OCI-LY1 (cell line): ENCODE data around the gene CFAP46.

Experiments
- H2AFZ ChIP-seq: fragments of 200-600 bp; sonication (generic), shearing (Covaris generic); 2 replicates; pipeline ENCODE4 v1.6.0; 2014; ENCODE audit warnings: antibody characterized with exemption, mild to moderate bottlenecking, low read length
- H3F3A ChIP-seq: fragments of 200-600 bp; sonication (generic), shearing (Covaris generic); 2 replicates; pipeline ENCODE4 v1.6.0; 2014; ENCODE audit warnings: mild to moderate bottlenecking, antibody characterized with exemption, low read length, moderate library complexity; ENCODE audit not compliant: insufficient read depth
- H3K27ac ChIP-seq: fragments of 200-600 bp; sonication (generic); 2 replicates; pipeline ENCODE4 v1.5.1; 2014; ENCODE audit warnings: low read length, mixed run types, mild to moderate bottlenecking, low read depth; ENCODE audit not compliant: poor library complexity, severe bottlenecking
- H3K27me3 ChIP-seq: fragments of 200-600 bp; sonication (generic); 2 replicates; pipeline ENCODE4 v1.6.0; 2014; ENCODE audit warnings: antibody characterized with exemption, mild to moderate bottlenecking, low read length, moderate library complexity; ENCODE audit not compliant: insufficient read depth
- H3K36me3 ChIP-seq: fragments of 200-600 bp; sonication (generic); 2 replicates; pipeline ENCODE4 v1.6.1; 2014; ENCODE audit warnings: mild to moderate bottlenecking, antibody characterized with exemption, low read length, moderate library complexity, mixed read lengths; ENCODE audit not compliant: insufficient read depth
- H3K4me1 ChIP-seq: fragments of 200-600 bp; sonication (generic); 2 replicates; pipeline ENCODE4 v1.5.1; 2014; ENCODE audit warnings: mild to moderate bottlenecking, low read length, moderate library complexity; ENCODE audit not compliant: insufficient read depth, severe bottlenecking
- H3K4me2 ChIP-seq: fragments of 200-600 bp; sonication (generic), shearing (Covaris generic); 2 replicates; pipeline ENCODE4 v1.6.1; 2014; ENCODE audit warnings: low read length
- H3K4me3 ChIP-seq: fragments of 200-600 bp; sonication (generic); 2 replicates; pipeline ENCODE4 v1.5.1; 2014; ENCODE audit warnings: low read length, low read depth, mild to moderate bottlenecking, mixed read lengths; ENCODE audit not compliant: poor library complexity, severe bottlenecking
- H3K79me2 ChIP-seq: fragments of 200-600 bp; shearing (Covaris generic); 2 replicates; pipeline ENCODE4 v1.6.1; 2016; ENCODE audit warnings: mixed run types, low read length, mixed read lengths; ENCODE audit not compliant: insufficient read depth
- H3K9ac ChIP-seq: fragments of 200-600 bp; sonication (generic), shearing (Covaris generic); 2 replicates; pipeline ENCODE4 v1.6.1; 2014; ENCODE audit warnings: mild to moderate bottlenecking, low read length, mixed read lengths
- H3K9me2 ChIP-seq: fragments of 200-600 bp; sonication (generic), shearing (Covaris generic); 2 replicates; pipeline ENCODE4 v1.6.1; 2014; ENCODE audit warnings: low read depth, mild to moderate bottlenecking, low read length, mixed read lengths
- H3K9me3 ChIP-seq: fragments of 200-600 bp; shearing (Covaris generic); 2 replicates; pipeline ENCODE4 v1.6.1; 2014; ENCODE audit warnings: low read length, mixed read lengths
- H4K20me1 ChIP-seq: fragments of 200-600 bp; sonication (generic), shearing (Covaris generic); 2 replicates; pipeline ENCODE4 v1.6.0; 2016; ENCODE audit warnings: mild to moderate bottlenecking, low read length; ENCODE audit not compliant: insufficient read depth
- EZH2 ChIP-seq: fragments of 200-600 bp; sonication (generic), shearing (Covaris generic); IDR thresholded peaks from 2 replicates; pipeline ENCODE4 v1.8.0; 2017; ENCODE audit warnings: borderline replicate concordance, mixed run types, mild to moderate bottlenecking, antibody characterized with exemption, low read length, moderate library complexity, mixed read lengths
- TF ChIP-seq, protein P1 (sequence below): fragments of 200-600 bp; sonication (generic), shearing (Covaris generic); IDR thresholded peaks from 2 replicates; pipeline ENCODE4 v1.5.1; 2017; ENCODE audit warnings: mild to moderate bottlenecking, antibody characterized with exemption, low read length, moderate library complexity, mixed read lengths

The CFAP46 gene

DNA sequence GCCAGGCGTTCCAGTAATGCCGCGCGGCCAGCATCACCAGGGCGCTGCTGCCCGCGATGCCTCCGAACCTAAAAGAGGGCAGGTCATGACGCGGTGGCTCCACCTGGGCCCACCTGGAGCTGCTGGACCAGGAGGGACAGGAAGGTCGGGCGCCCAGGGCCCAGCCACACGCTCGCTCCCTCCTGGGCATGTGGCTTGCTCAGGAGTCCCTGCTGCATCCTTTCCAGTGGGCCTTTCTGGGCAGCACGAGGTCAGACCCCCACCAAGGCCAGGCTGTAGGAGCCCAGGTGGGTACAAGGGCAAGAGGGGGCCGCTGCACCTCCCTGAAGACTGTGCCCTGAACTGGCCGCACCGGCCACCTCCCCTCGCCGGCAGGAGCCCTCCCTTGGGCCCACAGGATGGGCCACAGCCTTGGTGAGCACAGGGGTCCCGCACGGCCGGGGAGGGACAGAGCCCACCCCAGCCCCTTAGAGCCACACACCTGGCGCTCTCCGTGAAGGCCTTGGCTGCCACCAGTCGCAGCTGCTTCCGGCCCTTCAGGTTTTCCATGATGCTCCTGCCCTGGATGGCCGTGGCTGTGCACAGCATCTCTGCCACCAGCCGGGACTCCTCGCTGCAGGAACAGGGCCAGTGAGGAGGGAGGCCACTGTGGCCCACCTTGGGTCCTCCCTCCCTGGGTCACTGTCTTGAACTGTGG is 43.2 kb downstream of the CFAP46 start:
- Histone ChIP-seq H3K4me1 (no peaks in the 10 kb centered on the region), H2AFZ (no peak overlapping the region), H3K9me2 (no peaks in the 10 kb centered on the region), H3K27ac (no peak overlapping the region), H3K9me3 (no peaks in the 10 kb centered on the region), H3K27me3 (no peaks in the 10 kb centered on the region), H3K4me3 (no peak overlapping the region), H3F3A (no peaks in the 10 kb centered on the region), H3K36me3 (no peaks in the 10 kb centered on the region), H3K9ac (no peak overlapping the region), H3K4me2 (no peak overlapping the region), H3K79me2 (no peaks in the 10 kb centered on the region), H4K20me1 (no peaks in the 10 kb centered on the region)
- TF ChIP-seq, protein P1, sequence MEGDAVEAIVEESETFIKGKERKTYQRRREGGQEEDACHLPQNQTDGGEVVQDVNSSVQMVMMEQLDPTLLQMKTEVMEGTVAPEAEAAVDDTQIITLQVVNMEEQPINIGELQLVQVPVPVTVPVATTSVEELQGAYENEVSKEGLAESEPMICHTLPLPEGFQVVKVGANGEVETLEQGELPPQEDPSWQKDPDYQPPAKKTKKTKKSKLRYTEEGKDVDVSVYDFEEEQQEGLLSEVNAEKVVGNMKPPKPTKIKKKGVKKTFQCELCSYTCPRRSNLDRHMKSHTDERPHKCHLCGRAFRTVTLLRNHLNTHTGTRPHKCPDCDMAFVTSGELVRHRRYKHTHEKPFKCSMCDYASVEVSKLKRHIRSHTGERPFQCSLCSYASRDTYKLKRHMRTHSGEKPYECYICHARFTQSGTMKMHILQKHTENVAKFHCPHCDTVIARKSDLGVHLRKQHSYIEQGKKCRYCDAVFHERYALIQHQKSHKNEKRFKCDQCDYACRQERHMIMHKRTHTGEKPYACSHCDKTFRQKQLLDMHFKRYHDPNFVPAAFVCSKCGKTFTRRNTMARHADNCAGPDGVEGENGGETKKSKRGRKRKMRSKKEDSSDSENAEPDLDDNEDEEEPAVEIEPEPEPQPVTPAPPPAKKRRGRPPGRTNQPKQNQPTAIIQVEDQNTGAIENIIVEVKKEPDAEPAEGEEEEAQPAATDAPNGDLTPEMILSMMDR = no peak
- TF ChIP-seq EZH2 = no peak

DNA sequence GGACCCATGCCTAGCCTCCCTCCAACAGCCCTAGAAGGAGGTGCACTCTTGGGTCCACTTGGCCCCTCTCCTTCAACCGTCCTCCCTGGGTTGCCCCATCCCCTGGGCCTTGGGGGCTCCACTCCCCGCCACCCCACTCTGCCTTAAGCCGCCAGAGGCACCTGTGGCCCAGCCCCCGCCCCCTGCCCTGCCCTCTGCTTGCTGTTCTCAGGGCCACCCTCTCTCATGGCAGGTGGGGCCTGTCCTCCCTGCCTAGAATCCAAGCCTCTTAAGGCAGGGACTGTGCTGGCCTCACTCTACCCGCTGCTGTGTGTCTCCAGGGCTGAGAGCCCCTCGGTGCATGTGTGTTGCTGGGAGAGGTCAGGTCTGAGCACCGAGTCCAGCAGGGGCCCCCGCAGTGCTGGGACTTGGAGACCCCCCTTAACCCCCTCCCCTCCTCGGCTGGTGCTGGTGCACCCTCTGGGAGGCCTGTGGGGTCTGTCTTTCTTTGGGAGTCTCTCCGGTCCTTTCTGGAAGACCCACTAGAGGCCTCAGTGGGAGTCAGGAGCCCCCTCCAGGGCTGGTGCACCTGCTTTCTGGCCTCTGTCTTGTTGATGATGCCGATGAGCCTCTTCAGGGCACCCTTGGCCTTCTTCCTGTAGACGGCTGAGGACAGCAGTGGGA is 43.8 kb downstream of the CFAP46 start:
- Histone ChIP-seq H3K4me2 (no peak overlapping the region), H2AFZ (no peak overlapping the region), H3K9me2 (no peaks in the 10 kb centered on the region), H3K9ac (no peak overlapping the region), H3K27me3 (no peaks in the 10 kb centered on the region), H3K4me1 (no peaks in the 10 kb centered on the region), H3F3A (no peaks in the 10 kb centered on the region), H3K4me3 (no peak overlapping the region), H3K36me3 (no peaks in the 10 kb centered on the region), H3K27ac (no peak overlapping the region), H3K79me2 (no peaks in the 10 kb centered on the region), H3K9me3 (no peaks in the 10 kb centered on the region), H4K20me1 (no peaks in the 10 kb centered on the region)
- TF ChIP-seq EZH2 = no peak
- TF ChIP-seq, protein P1 = no peak

DNA sequence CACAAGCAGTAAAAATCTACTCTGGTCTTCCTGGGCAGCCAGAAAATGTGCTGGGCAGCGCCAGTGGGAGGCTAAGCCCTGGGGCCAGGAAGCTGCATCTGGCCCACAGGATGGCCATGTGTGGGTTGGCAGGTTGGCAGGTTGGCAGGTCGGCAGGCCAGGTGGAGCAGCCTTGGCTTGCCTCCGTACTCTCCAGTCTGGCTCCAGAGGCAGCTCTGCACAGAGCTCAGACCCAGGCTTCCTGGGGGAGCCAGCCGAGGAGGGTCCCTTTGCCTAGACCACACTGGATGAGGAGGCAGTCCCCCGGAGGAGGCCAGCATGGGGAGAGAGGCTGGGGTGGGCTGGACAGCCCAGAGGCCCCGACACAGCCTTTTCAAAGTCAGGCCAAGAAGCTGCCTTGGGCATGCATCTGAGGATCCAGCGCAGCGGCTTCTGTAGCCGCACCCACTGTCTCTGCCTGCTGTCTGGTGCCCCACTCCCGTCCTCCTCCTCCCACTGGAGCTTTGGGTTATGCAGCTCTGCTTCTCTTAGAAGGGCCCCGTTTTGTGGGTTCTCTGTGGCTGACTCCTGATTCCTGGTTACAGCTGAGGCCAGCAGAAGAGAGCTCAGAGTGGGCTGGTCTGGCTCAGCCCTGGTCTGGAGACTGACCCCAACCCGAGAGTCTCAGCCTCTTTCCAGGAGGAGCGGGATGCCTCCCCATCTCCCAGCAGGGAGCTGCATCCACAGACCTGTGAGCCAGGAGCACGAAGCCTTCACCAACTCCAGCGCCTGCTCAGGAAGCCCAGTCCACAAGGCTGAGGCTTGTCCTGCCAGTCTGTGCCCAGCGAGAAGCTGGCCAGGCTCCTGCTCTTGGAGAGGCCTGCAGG is 44.6 kb downstream of the CFAP46 start:
- Histone ChIP-seq H3K4me3 (no peak overlapping the region), H3K9me2 (no peaks in the 10 kb centered on the region), H3K9ac (no peak overlapping the region), H3K27me3 (no peaks in the 10 kb centered on the region), H4K20me1 (no peaks in the 10 kb centered on the region), H2AFZ (no peak overlapping the region), H3K4me2 (no peak overlapping the region), H3K27ac (no peak overlapping the region), H3F3A (no peaks in the 10 kb centered on the region), H3K79me2 (no peaks in the 10 kb centered on the region), H3K36me3 (no peaks in the 10 kb centered on the region), H3K9me3 (no peaks in the 10 kb centered on the region), H3K4me1 (no peaks in the 10 kb centered on the region)
- TF ChIP-seq, protein P1 = no peak
- no peak for TF ChIP-seq EZH2
